Liver (tissue), 9 donors: ENCODE data around the gene LIPC. TPM values are rescaled to one million over a fixed set of nuclear protein-coding genes. Genes with fewer than 3 reads are reported as not detected.

Source experiments
- DNase-seq: peaks from one replicate; pipeline ENCODE4 v3.0.0-alpha.2; 2017; ENCODE audit warnings: low spot score
- H3K27ac ChIP-seq, 2 donors: one replicate each; pipeline ENCODE4 v1.7.0; 2013; ENCODE audit warnings: inconsistent platforms in 2 of 2, low read length in 2 of 2, control low read depth in 1 of 2, low read depth in 1 of 2, mild to moderate bottlenecking in 1 of 2
- H3K27me3 ChIP-seq, 4 donors: one replicate each; pipeline versions ENCODE4 v1.6.1 to v1.7.0; 2013; ENCODE audit warnings: low read length in 3 of 4, inconsistent platforms in 1 of 4, mild to moderate bottlenecking in 1 of 4, moderate library complexity in 1 of 4; ENCODE audit not compliant: control insufficient read depth in 4 of 4, insufficient read depth in 4 of 4
- H3K36me3 ChIP-seq, 4 donors: one replicate each; pipeline versions ENCODE4 v1.6.1 to v1.7.0; 2013; ENCODE audit warnings: low read length in 3 of 4, mild to moderate bottlenecking in 3 of 4, low read depth in 1 of 4, moderate library complexity in 1 of 4; ENCODE audit not compliant: control insufficient read depth in 4 of 4, insufficient read depth in 3 of 4
- H3K4me1 ChIP-seq, 4 donors: one replicate each; pipeline versions ENCODE4 v1.6.1 to v1.7.0; 2013; ENCODE audit warnings: low read length in 3 of 4, mild to moderate bottlenecking in 3 of 4, moderate library complexity in 1 of 4; ENCODE audit not compliant: control insufficient read depth in 4 of 4, insufficient read depth in 4 of 4
- H3K4me3 ChIP-seq, 3 donors: one replicate each; pipeline versions ENCODE4 v1.6.1 to v1.7.0; 2013; ENCODE audit warnings: low read length in 3 of 3, control low read depth in 1 of 3, low read depth in 1 of 3, mild to moderate bottlenecking in 1 of 3
- H3K9ac ChIP-seq, 2 donors: one replicate each; pipeline ENCODE4 v1.7.0; 2013; ENCODE audit warnings: low read length in 2 of 2, mild to moderate bottlenecking in 2 of 2, moderate library complexity in 2 of 2, control low read depth in 1 of 2, low read depth in 1 of 2
- H3K9me3 ChIP-seq, 4 donors: one replicate each; pipeline versions ENCODE4 v1.6.1 to v1.7.0; 2013; ENCODE audit warnings: low read length in 3 of 4; ENCODE audit not compliant: control insufficient read depth in 4 of 4
- ATF3 ChIP-seq: IDR thresholded peaks from 2 replicates; pipeline ENCODE4 v1.6.1; 2016; ENCODE audit warnings: antibody characterized with exemption
- CTCF ChIP-seq: fragments of 150-350 bp; IDR thresholded peaks from 2 replicates; pipeline ENCODE4 v1.5.1; 2017; ENCODE audit warnings: improper control_type of control experiment, low read depth, low read length; ENCODE audit not compliant: missing input control
- EGR1 ChIP-seq, 2 donors: IDR thresholded peaks; 2 replicates each; pipeline ENCODE4 v1.6.1; 2016 to 2018; ENCODE audit warnings: antibody characterized with exemption in 2 of 2, low read depth in 2 of 2
- FOXA1 ChIP-seq: IDR thresholded peaks from 2 replicates; pipeline ENCODE4 v1.6.1; 2016; ENCODE audit warnings: antibody characterized with exemption
- FOXA2 ChIP-seq: IDR thresholded peaks from 2 replicates; pipeline ENCODE4 v1.6.1; 2016; ENCODE audit warnings: antibody characterized with exemption
- GABPA ChIP-seq, 2 donors: IDR thresholded peaks in 1 of 2; conservative IDR thresholded peaks in 1 of 2; 2 replicates each; pipeline ENCODE4 v1.6.1; 2016; ENCODE audit warnings: antibody characterized with exemption in 2 of 2, mild to moderate bottlenecking in 1 of 2, moderate library complexity in 1 of 2
- HNF4A ChIP-seq, 2 donors: conservative IDR thresholded peaks; 2 replicates each; pipeline ENCODE4 v1.6.1; 2016; ENCODE audit warnings: antibody characterized with exemption in 2 of 2, mild to moderate bottlenecking in 2 of 2
- HNF4G ChIP-seq: IDR thresholded peaks from 2 replicates; pipeline ENCODE4 v1.6.1; 2016; ENCODE audit warnings: antibody characterized with exemption
- JUND ChIP-seq, 2 donors: IDR thresholded peaks; 2 replicates each; pipeline ENCODE4 v1.6.1; 2016; ENCODE audit warnings: antibody characterized with exemption in 2 of 2
- MAX ChIP-seq: IDR thresholded peaks from 2 replicates; pipeline ENCODE4 v1.6.1; 2016; ENCODE audit warnings: antibody characterized with exemption
- NR2F2 ChIP-seq: IDR thresholded peaks from 2 replicates; pipeline ENCODE4 v1.6.1; 2016; ENCODE audit warnings: antibody characterized with exemption
- RAD21 ChIP-seq, 2 donors: IDR thresholded peaks; 2 replicates each; pipeline ENCODE4 v1.6.1; 2016; ENCODE audit warnings: antibody characterized with exemption in 2 of 2, mild to moderate bottlenecking in 2 of 2
- REST ChIP-seq: IDR thresholded peaks from 2 replicates; pipeline ENCODE4 v1.6.1; 2016; ENCODE audit warnings: antibody characterized with exemption, mild to moderate bottlenecking
- RXRA ChIP-seq, 2 donors: IDR thresholded peaks; 2 replicates each; pipeline ENCODE4 v1.6.1; 2017 to 2018; ENCODE audit warnings: antibody characterized with exemption in 2 of 2, mild to moderate bottlenecking in 1 of 2
- TAF1 ChIP-seq: conservative IDR thresholded peaks from 2 replicates; pipeline ENCODE4 v1.6.1; 2016; ENCODE audit warnings: antibody characterized with exemption, mild to moderate bottlenecking
- ZBTB33 ChIP-seq: IDR thresholded peaks from 2 replicates; pipeline ENCODE4 v1.6.1; 2016; ENCODE audit warnings: antibody characterized with exemption
- WGBS: extraction: QIAGEN DNeasy Blood & Tissue Kit; methylation state at CpG from one replicate; pipeline ENCODE4 v1.1.7; 2013; 5-methylcytosine and 5-hydroxymethylcytosine counted together
- polyA plus RNA-seq, 2 donors: library from polyadenylated mRNA; stranded (reverse) in 1 of 2; unstranded in 1 of 2; fragments of 200-250 nt in 1 of 2; fragments of >200 nt in 1 of 2; fragmentation: Nextera tagmentation in 1 of 2; extraction: Ambion mirVana in 1 of 2; gene quantifications; one replicate each; pipeline versions ENCODE4 v1.2.1 to v1.2.3, GENCODE V29; 2013 to 2015
- total RNA-seq, 2 donors: library from RNA; depleted of rRNA; stranded (reverse); fragments of >200 nt; gene quantifications; one replicate each; pipeline ENCODE4 v1.2.3, GENCODE V29; 2014
- donor health status: healthy.
- donor health status: healthy.
- donor health status: healthy.
- donor health status: healthy.
- donor health status: healthy.

LIPC gene
- total and polyA plus RNA-seq, 4 donors: 60.1 to 268 (median 131) TPM

- DNase-seq: no peak
- H3K4me1 ChIP-seq: peaks cover 4 to 34% (median 24%) of the 10 kb centered on the region in 4 donors
- H3K4me3 ChIP-seq: no peak overlapping the region
- TF ChIP-seq ZBTB33 (no peak), CTCF (no peak), ATF3 (no peak), RXRA (IDR thresholded peaks at IDR 0.05) (no peak), TAF1 (no peak), FOXA1 (no peak), NR2F2 (no peak), GABPA (IDR thresholded peaks at IDR 0.05 in 1 of 2, conservative IDR thresholded peaks at IDR 0.05 in 1 of 2) (no peak), REST (no peak), MAX (no peak), RAD21 (IDR thresholded peaks at IDR 0.05) (no peak), JUND (IDR thresholded peaks at IDR 0.05) (no peak), HNF4G (no peak), HNF4A (conservative IDR thresholded peaks at IDR 0.05) (no peak), EGR1 (IDR thresholded peaks at IDR 0.05; ENCODE audit: low read depth in 2 of 2) (no peak)
- H3K27me3 ChIP-seq: no peaks in the 10 kb centered on the region
- no peak overlapping the region for H3K9ac ChIP-seq
- 87% methylated on average over 2 of the region's 2 CpGs for WGBS
- H3K36me3 ChIP-seq: no peaks in the 10 kb centered on the region
- no peak overlapping the region for H3K27ac ChIP-seq
- no peaks in the 10 kb centered on the region for H3K9me3 ChIP-seq
Observed at GRCh38 chr15:58387130-58387529, 44.7 kb upstream of the LIPC start.

- WGBS: 98% methylated on average over 7 of the region's 7 CpGs
- H3K4me1 ChIP-seq: peaks cover 6 to 44% (median 28%) of the 10 kb centered on the region in 4 donors
- no peaks in the 10 kb centered on the region for H3K27me3 ChIP-seq
- H3K27ac ChIP-seq: no peak overlapping the region
- H3K4me3 ChIP-seq: no peak overlapping the region
- no peak for DNase-seq
- H3K36me3 ChIP-seq: no peaks in the 10 kb centered on the region
- H3K9me3 ChIP-seq: no peaks in the 10 kb centered on the region
- no peak for TF ChIP-seq HNF4A (conservative IDR thresholded peaks at IDR 0.05)
- no peak for TF ChIP-seq NR2F2
- no peak for TF ChIP-seq RXRA (IDR thresholded peaks at IDR 0.05)
- no peak for TF ChIP-seq ATF3
- TF ChIP-seq FOXA2: no peak
- TF ChIP-seq GABPA (IDR thresholded peaks at IDR 0.05 in 1 of 2, conservative IDR thresholded peaks at IDR 0.05 in 1 of 2): no peak
- H3K9ac ChIP-seq: no peak overlapping the region
Observed at GRCh38 chr15:58388211-58388610, 43.6 kb upstream of the LIPC start.
